Stimulated activated CD4-positive, alpha-beta T cell treated with anti-CD3 and anti-CD28 coated beads, Interleukin-12 subunit alpha, Interleukin-12 subunit beta, amount 100 ng/mL, for 4 hours (primary cell): ENCODE measurements around the gene SYCE1L.
"Not testable (repeated sequence)": the region's sequence is repeated elsewhere in the genome, so short reads cannot be mapped to it uniquely, and the experiment has no call there.

ENCODE experiments used
- DNase-seq: peaks from one replicate; pipeline ENCODE4 v3.0.0-alpha.2; 2020

The SYCE1L gene

DNA sequence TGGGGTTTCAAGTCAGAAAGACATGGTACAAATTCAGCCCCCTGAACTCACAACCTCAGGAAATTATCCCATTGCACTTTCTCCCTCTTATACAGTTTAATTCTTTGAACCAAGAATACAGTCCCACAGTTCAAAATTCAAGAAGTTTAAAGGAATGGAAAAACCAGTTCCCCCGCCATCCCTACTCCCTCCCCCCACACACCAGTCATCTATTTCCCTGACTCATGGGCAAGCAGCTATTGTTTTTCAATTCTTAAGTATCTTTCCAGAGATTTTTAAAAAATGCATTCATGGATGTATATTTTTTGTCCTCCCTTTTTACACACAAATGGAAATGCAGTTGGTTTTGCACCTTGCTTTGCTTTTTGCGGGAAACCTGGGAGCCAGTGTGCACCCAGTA, 7.3 kb downstream of the SYCE1L start:
- DNase-seq, result no peak

DNA sequence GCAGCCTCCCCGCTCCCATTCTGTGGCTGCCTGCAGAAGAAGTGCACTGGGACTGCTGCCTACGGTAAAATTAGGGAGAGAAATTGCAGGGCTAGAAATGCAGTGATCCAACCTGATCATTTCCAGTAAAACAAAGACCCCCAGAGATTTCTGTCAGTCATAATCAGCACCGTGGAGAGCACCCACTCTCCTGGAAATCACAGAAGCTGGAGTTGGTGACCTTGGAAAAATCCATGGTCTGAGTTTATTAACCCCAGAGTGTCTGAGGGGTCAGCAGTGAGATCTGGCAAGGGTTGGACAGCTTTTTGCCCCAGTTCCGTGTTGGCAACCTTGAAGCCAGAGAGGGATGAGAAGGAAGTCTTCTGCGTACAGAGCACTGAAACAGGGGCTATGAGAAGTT, 7.8 kb downstream of the SYCE1L start:
- DNase-seq, result no peak

DNA sequence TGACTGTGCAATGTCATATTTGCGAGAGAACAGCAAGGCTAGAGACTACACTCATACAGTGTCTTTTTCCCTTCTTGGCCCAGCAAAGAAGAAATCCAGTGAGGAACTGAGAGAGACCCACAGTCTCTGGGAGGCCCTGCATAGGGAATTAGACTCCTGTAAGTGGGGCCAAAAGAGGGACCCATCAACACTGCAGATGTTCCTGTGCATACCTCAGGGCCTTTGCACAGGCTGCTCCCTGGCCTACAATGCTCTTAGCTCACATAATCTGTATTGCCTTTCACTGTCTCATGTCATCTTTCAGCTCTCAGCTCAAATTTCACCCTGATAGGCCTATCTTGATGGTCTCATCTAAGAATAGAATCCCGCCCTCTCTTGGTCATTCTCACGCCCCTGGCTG, 9.2 kb downstream of the SYCE1L start:
- no peak for DNase-seq

GRCh38 chr16:77211880-77212740, 12.9 kb downstream of the SYCE1L start:
- DNase-seq, result peak; percentile 70

GRCh38 chr16:77212741-77213541, 13.7 kb downstream of the SYCE1L start:
- peak; percentile 77 for DNase-seq

DNA sequence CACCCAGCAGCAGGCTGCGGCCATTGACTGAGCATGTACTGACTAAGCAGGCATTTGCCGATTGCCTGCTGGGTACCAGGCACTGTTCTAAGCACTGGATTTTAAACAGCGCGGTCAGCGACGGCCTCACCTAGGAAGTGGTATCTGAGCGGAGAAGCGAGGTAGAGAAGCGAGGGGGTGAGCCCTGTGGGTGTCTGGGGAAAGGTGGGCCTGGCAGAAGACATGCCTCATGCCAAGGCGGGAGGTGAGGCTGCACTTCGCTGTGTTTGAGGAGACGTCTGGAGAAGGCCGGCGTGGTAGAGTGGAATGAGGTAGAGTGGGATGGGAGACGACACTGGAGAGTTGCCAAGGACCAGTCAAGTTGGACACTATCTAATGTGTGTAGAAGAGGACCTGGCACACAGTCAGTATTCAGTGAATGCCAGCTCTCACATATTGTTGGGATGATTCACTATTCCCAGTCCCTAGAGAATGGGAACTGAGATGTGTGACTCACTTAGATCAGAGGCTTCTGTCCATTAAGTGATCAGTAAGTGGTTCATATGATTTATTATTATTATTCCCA, 14.4 kb downstream of the SYCE1L start:
- no peak for DNase-seq

DNA sequence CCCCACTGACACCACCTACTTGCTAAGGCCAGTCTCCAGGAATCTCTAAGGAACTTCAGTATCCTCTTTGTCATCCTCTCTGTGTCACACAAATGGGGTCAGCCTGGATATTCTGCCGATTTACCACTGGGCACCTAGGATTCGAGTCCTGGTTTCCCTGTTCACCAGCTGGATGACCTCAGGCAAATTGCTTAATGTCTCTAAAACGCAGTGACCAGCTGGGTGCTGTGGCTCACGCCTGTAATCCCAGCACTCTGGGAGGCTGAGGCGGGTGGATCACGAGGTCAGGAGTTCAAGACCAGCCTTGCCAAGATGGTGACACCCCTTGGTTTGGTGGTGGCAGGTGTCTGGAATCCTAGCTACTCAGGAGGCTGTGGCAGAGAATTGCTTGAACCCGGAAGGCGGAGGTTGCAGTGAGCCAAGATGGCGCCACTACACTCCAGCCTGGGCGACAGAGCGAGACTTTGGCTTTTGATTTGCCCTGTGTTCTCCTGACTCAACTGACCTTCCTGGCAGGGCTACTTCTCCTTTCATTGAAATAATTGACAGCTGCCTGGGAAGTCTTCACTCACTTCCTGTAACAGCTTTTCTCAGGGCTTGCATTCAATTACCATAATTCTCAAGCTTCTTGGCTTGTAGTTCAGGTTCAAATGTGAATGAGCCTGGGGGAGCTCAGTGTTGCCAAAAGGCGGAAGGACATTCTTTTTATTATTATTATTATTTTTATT, 15.4 kb downstream of the SYCE1L start:
- no peak for DNase-seq

GRCh38 chr16:77219437-77219836, 20.2 kb downstream of the SYCE1L start:
- DNase-seq, result no peak

- DNase-seq, result no peak
These were observed 21.2 kb downstream of the SYCE1L start for GRCh38 chr16:77220427-77220826.

DNA sequence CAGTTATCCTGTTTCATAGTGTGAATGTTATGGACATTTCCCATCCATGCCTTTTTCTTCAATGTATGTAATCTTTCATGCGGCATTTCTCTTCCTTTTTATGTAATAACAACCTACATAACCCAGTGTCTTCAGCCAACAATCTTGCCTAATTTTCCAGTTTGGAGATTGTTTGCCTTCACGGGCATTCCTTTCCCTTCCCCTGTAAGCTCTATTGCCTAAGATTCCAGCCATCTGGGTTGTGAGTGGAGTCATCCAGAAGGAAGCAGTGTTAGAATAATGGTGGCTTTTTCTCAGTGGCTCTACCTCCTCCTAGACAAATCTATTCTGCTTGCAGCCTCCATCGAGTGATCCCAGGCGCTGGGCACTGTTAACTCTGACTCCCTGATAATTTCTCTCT, 22.3 kb downstream of the SYCE1L start:
- DNase-seq, result no peak

DNA sequence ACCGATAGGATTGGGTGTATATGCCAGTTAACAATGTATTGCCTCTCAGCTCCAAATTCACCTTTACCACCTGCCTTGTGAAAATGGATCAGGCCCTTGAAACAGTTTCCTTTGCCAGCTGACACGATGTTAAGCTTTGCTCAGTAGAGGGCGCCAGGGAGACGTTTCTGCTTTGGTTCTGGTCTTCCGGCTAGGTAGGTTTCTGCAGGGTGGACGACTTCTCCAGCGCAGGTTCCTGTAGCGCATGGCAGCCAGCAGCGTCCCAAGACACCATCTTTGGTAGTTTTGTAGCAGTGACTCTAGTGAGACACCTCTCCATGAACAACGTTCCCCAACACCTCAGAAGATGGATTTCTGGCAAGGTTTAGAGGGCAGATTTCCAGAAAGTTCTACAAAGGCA, 24.0 kb downstream of the SYCE1L start:
- DNase-seq, result peak; percentile 13

- DNase-seq, result no peak
These were observed 26.0 kb downstream of the SYCE1L start for GRCh38 chr16:77225182-77225581.

GRCh38 chr16:77227745-77228144, 28.5 kb downstream of the SYCE1L start:
- DNase-seq, result no peak

DNA sequence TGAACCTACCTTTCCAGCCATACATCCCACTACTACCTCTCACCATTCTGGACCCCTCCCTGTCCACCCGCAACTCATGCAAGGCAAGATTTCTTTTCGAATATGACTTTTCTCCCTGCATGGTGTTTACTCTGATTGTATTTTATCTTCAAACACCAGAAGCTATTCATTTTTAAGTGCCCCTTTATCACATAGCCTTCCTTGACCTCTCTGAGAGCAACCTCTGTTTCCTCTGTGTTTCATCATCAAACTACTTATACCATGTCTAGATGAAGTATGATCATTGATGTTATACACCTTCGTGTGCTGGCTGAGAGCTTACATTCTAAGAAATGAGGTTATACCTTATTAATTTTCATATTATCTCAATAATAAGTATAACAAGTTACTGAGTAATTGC, 31.8 kb downstream of the SYCE1L start:
- no peak for DNase-seq

DNA sequence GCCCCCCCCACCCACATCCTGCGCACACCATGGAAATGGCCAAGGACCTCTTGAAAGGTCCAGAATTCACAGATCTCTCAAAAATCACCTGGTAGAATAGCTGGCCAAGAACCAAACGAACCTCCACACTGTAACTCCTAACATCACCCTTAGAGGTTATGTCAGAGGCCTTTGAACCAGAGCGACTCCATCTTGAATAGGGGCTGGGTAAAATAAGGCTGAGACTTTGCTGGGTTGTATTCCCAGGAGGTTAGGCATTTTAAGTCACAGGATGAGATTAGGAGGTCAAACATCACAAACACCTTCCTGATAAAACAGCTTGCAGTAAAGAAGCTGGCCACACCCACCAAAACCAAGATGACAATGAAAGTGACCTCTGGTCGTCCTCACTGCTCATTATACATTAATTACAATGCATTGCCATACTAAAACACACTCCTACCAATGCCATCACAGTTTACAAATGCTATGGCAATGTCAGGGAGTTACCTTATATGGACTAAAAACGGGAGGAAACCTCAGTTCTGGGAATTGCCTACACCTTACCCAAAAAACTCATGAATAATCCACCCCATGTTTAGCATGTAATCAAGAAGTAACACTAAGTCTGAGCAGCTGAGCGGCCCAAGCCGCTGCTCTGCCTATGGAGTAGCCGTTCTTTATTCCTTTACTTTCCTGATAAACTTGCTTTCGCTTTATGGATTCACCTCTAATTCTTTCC, 34.8 kb downstream of the SYCE1L start:
- no peak for DNase-seq

GRCh38 chr16:77234611-77235010, 35.4 kb downstream of the SYCE1L start:
- no peak for DNase-seq

DNA sequence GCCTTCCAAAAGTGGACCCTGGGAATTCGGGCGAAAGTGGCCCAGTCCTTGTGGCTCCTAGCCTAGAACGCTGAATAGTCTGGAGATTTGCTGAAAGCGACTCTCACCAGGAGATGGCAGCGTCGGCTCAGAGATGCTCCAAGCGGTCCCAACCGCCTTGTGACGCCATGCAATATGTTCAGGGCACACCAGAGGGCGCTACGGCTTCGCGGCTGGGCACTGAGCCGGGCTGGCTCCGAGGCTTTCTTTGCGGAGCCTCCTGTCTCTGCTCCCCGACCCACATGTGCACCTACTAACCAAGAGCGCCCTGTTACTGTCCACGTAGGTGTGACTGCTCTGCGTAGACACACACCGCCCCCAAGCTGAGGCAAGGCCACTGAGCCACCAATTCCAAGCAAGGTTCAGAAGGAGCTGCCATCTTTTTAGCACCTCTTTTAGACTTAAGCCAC, 36.9 kb downstream of the SYCE1L start:
- peak; percentile 88 for DNase-seq

DNA sequence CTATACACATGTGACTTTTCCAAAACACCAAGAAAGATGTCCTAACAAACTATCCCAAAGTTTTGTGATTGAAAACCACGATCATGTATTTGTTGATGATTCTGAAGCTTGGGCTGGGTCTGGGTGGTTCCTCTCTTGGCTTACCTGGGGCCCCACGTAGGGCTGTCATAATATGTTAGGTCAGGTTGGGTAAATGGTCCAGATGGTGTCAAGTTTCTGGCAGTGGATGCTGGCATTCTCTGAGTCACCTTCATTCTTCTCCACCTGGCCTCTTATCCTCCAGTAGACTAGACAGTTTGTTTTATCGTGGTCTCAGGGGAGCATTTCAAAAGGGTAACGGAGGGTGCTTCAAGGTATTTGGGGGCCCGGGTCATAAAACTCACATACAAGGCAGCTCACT, 39.4 kb downstream of the SYCE1L start:
- no peak for DNase-seq

DNA sequence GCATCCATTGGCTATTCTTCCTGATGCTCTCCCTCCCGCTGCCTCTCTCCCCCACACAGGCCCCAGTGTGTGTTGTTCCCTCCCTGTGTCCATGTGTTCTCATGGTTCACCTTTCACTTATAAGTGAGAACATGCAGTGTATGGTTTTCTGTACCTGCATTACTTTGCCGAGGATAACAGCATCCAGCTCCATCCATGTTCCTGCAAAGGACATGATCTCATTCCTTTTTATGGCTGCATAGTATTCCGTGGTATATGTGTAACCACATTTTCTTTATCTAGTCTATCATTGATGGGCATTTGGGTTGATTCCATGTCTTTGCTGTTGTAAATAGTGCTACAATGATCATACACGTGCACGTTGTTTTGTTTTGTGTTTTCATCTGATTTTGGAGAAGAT, 43.3 kb downstream of the SYCE1L start:
- DNase-seq, result not testable (repeated sequence)

DNA sequence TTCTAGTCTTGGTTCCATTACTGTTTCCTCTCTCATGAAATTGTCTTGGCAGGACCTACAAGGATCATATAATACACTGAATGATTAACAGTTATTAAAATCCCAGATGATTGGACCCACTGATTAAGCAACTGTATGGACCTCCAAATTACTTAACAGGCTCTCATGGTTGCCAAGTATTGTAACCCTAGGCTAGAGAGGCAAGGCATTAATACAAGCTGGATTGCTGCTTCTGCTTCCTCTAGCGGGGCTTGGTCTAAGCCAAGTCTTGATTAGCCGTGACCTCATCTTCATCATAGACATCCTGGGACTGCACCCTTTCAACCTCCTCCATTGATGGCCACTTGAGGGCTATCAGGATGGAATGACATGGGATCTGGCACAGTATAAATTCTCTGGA, 46.9 kb downstream of the SYCE1L start:
- no peak for DNase-seq

GRCh38 chr16:77250400-77250799, 51.2 kb downstream of the SYCE1L start:
- DNase-seq, result no peak
